Tibial nerve (tissue), 3 donors: Measurements from ENCODE around the gene OLR1.

Source experiments
- CTCF ChIP-seq, 5 experiments: fragments of 200-600 bp in 3 of 5; fragments of 450-650 bp in 2 of 5; sonication (generic) in 3 of 5; IDR thresholded peaks; one replicate each; pipeline ENCODE4 v1.5.1; 2016 to 2019; ENCODE audit warnings: antibody characterized with exemption in 5 of 5, mild to moderate bottlenecking in 3 of 5, moderate library complexity in 2 of 5
- POLR2A ChIP-seq, 2 donors: fragments of 450-650 bp; IDR thresholded peaks; one replicate each; pipeline ENCODE4 v1.6.1; 2017; ENCODE audit warnings: antibody characterized with exemption in 2 of 2, mild to moderate bottlenecking in 2 of 2, moderate library complexity in 2 of 2

GRCh38 chr12:10158406-10158805 is 13.5 kb downstream of the OLR1 start:
- TF ChIP-seq CTCF (IDR thresholded peaks at IDR 0.05) (no peak), POLR2A (IDR thresholded peaks at IDR 0.05) (no peak)
